Measurements from ENCODE around the gene EFS. TPM values are rescaled to one million over a fixed set of nuclear protein-coding genes. Genes with fewer than 3 reads are reported as not detected.
"Not testable (repeated sequence)": the region's sequence is repeated elsewhere in the genome, so short reads cannot be mapped to it uniquely, and the experiment has no call there.

Gene EFS
- total RNA-seq, 4 donors from 2014 or later, result 10.1 to 21.4 (median 12.8) TPM

GRCh38 chr14:23327947-23328744, 36.8 kb downstream of the EFS start:
- no peak for DNase-seq (ENCODE audit: extremely low spot score)
- WGBS, result 50% methylated on average over 4 of the region's 4 CpGs

GRCh38 chr14:23326491-23327332, 38.3 kb downstream of the EFS start:
- peaks cover 16 to 38% (median 32%) of the 10 kb centered on the region in 4 donors for H3K36me3 ChIP-seq
- H3K4me1 ChIP-seq, result peaks cover 16 to 29% (median 20%) of the 10 kb centered on the region in 4 donors
- H3K27me3 ChIP-seq, result no peaks in the 10 kb centered on the region
- H3K27ac ChIP-seq (replicated peaks in 1 of 4), result no peak overlapping the region
- WGBS, result 81% methylated on average over 13 of the region's 13 CpGs
- no peak overlapping the region for H3K4me3 ChIP-seq
- H3K9me3 ChIP-seq, result no peaks in the 10 kb centered on the region
- TF ChIP-seq POLR2AphosphoS5 (IDR thresholded peaks at IDR 0.05) (no peak), EP300 (IDR thresholded peaks at IDR 0.05) (no peak), CTCF (IDR thresholded peaks at IDR 0.05) (no peak), POLR2A (IDR thresholded peaks at IDR 0.05; ENCODE audit: low read depth) (no peak)
- intact Hi-C loops (cut with DNase I), result loop anchor here (1.0 to 5.0 kb wide), 2 partner anchors 54 to 141 kb away; partner anchors contain the start of gene NGDN
- DNase-seq (ENCODE audit: extremely low spot score), result no peak

More at GRCh38 chr14:23327947-23328744, 36.8 kb downstream of the EFS start:
- intact Hi-C loops (cut with DNase I), result loop anchor here (1.0 to 5.0 kb wide), 2 partner anchors 52 to 139 kb away; partner anchors contain the start of gene NGDN
- Histone ChIP-seq H3K36me3 (peaks cover 16 to 32% (median 28%) of the 10 kb centered on the region in 4 donors), H3K4me1 (peaks cover 5 to 15% (median 9%) of the 10 kb centered on the region in 4 donors), H3K27me3 (no peaks in the 10 kb centered on the region), H3K4me3 (no peak overlapping the region), H3K9me3 (no peaks in the 10 kb centered on the region), H3K27ac (replicated peaks in 1 of 4) (no peak overlapping the region)
- TF ChIP-seq EP300 (IDR thresholded peaks at IDR 0.05) (no peak), POLR2A (IDR thresholded peaks at IDR 0.05; ENCODE audit: low read depth) (no peak), POLR2AphosphoS5 (IDR thresholded peaks at IDR 0.05) (no peak), CTCF (IDR thresholded peaks at IDR 0.05) (peak; percentile 83 to 85 (median 84))

GRCh38 chr14:23325746-23326145, 39.2 kb downstream of the EFS start:
- DNase-seq (ENCODE audit: extremely low spot score); H3K4me3 ChIP-seq; H3K27ac ChIP-seq (replicated peaks in 1 of 4); H3K27me3 ChIP-seq; H3K9me3 ChIP-seq: not testable (repeated sequence)
- Histone ChIP-seq H3K4me1 (peaks cover 16 to 29% (median 20%) of the 10 kb centered on the region in 4 donors), H3K36me3 (peaks cover 16 to 38% (median 32%) of the 10 kb centered on the region in 4 donors)
- WGBS, result 93% methylated on average over 5 of the region's 5 CpGs
- intact Hi-C loops (cut with DNase I), result loop anchor here (5.0 kb wide), 1 partner anchor 142 kb away; the partner anchor contains the start of gene NGDN

GRCh38 chr14:23324993-23325392, 40.0 kb downstream of the EFS start:
- intact Hi-C loops (cut with DNase I), result loop anchor here (5.0 kb wide), 2 partner anchors 142 to 232 kb away; partner anchors contain the start of genes NGDN and THTPA
- Histone ChIP-seq H3K27me3 (no peaks in the 10 kb centered on the region), H3K4me3 (no peak overlapping the region), H3K9me3 (no peaks in the 10 kb centered on the region), H3K27ac (replicated peaks in 1 of 4) (no peak overlapping the region), H3K36me3 (peaks cover 16 to 38% (median 32%) of the 10 kb centered on the region in 4 donors), H3K4me1 (peaks cover 16 to 36% (median 26%) of the 10 kb centered on the region in 4 donors)
- DNase-seq (ENCODE audit: extremely low spot score), result no peak
- 77% methylated on average over 7 of the region's 7 CpGs for WGBS
- TF ChIP-seq CTCF (IDR thresholded peaks at IDR 0.05) (no peak), POLR2A (IDR thresholded peaks at IDR 0.05; ENCODE audit: low read depth) (no peak), EP300 (IDR thresholded peaks at IDR 0.05) (no peak), POLR2AphosphoS5 (IDR thresholded peaks at IDR 0.05) (no peak)
